NOMO-1 (cell line): ENCODE data around the gene FCRL4.

Experiments
- DNase-seq, 2 experiments: peaks; one replicate each; lab custom pipeline; 2025; ENCODE audit not compliant: unreplicated experiment in 2 of 2; lab: John Stamatoyannopoulos, UW

The FCRL4 gene

GRCh38 chr1:157597959-157598667, at the start of gene FCRL4:
FCRL4 (minus strand) TSS chr1:157598085; CDS start chr1:157597944, 141 bp downstream.
- peak; percentile 12 to 78 for DNase-seq

GRCh38 chr1:157646144-157646543, 48.3 kb upstream of the FCRL4 start:
- DNase-seq: peak; percentile 29 to 80

- no peak for DNase-seq
These were observed 43.3 kb upstream of the FCRL4 start for GRCh38 chr1:157641177-157641576.

- DNase-seq: no peak
These were observed 41.9 kb upstream of the FCRL4 start for GRCh38 chr1:157639800-157640199.

- no peak for DNase-seq
These were observed 30.9 kb upstream of the FCRL4 start for GRCh38 chr1:157628773-157629172.

GRCh38 chr1:157626099-157626498, 28.2 kb upstream of the FCRL4 start:
- peak; percentile 33 to 40 for DNase-seq

GRCh38 chr1:157624471-157624870, 26.6 kb upstream of the FCRL4 start:
- DNase-seq: no peak

- no peak for DNase-seq
These were observed 24.6 kb upstream of the FCRL4 start for GRCh38 chr1:157622471-157622870.

- no peak for DNase-seq
These were observed 20.3 kb upstream of the FCRL4 start for GRCh38 chr1:157618190-157618589.

GRCh38 chr1:157600236-157600635, 2.4 kb upstream of the FCRL4 start:
- DNase-seq: no peak

- no peak for DNase-seq
These were observed 1.5 kb downstream of the FCRL4 start for GRCh38 chr1:157596384-157596783.

GRCh38 chr1:157595356-157595755, 2.5 kb downstream of the FCRL4 start:
- DNase-seq: peak; percentile 93 to 99

- DNase-seq: no peak
These were observed 11.9 kb downstream of the FCRL4 start for GRCh38 chr1:157585984-157586383.

- DNase-seq: no peak
These were observed 13.4 kb downstream of the FCRL4 start for GRCh38 chr1:157584503-157584902.

- no peak for DNase-seq
These were observed 17.1 kb downstream of the FCRL4 start for GRCh38 chr1:157580828-157581210.

GRCh38 chr1:157580179-157580827, 17.6 kb downstream of the FCRL4 start:
- peak in 1 of 2 experiments; percentile 76 for DNase-seq

- no peak for DNase-seq
These were observed 20.5 kb downstream of the FCRL4 start for GRCh38 chr1:157577420-157577819.

- no peak for DNase-seq
These were observed 22.1 kb downstream of the FCRL4 start for GRCh38 chr1:157575744-157576143.

GRCh38 chr1:157574836-157575235, 23.0 kb downstream of the FCRL4 start:
- no peak for DNase-seq

- DNase-seq: peak; percentile 87 to 93
These were observed 31.2 kb downstream of the FCRL4 start for GRCh38 chr1:157566484-157567300.

- no peak for DNase-seq
These were observed 35.4 kb downstream of the FCRL4 start for GRCh38 chr1:157562515-157562914.

- DNase-seq: no peak
These were observed 39.8 kb downstream of the FCRL4 start for GRCh38 chr1:157558119-157558518.
